Adipose tissue (tissue), 3 donors: ENCODE data around the gene HOXD1. TPM values are rescaled to one million over a fixed set of nuclear protein-coding genes. Genes with fewer than 3 reads are reported as not detected.

Source experiments
- H3K27ac ChIP-seq: one replicate; pipeline ENCODE4 v1.5.1; 2013; ENCODE audit warnings: low read depth, low read length
- WGBS, 3 donors: extraction: QIAGEN DNeasy Blood & Tissue Kit; methylation state at CpG; one replicate each; pipeline ENCODE4 v1.1.7; 2013; 5-methylcytosine and 5-hydroxymethylcytosine counted together
- polyA plus RNA-seq, 3 donors: library from polyadenylated mRNA; stranded (reverse); fragments of 200-250 nt; gene quantifications; one replicate each; pipeline ENCODE4 v1.2.3, GENCODE V29; 2013
- donor health status: healthy with polysubstance abuse.
- donor health status: Bipolar disorder and iron deficiency.
- donor health status: healthy.

The HOXD1 gene
- polyA plus RNA-seq, result under 1 TPM; 0.14 to 0.83 (median 0.45) TPM

DNA sequence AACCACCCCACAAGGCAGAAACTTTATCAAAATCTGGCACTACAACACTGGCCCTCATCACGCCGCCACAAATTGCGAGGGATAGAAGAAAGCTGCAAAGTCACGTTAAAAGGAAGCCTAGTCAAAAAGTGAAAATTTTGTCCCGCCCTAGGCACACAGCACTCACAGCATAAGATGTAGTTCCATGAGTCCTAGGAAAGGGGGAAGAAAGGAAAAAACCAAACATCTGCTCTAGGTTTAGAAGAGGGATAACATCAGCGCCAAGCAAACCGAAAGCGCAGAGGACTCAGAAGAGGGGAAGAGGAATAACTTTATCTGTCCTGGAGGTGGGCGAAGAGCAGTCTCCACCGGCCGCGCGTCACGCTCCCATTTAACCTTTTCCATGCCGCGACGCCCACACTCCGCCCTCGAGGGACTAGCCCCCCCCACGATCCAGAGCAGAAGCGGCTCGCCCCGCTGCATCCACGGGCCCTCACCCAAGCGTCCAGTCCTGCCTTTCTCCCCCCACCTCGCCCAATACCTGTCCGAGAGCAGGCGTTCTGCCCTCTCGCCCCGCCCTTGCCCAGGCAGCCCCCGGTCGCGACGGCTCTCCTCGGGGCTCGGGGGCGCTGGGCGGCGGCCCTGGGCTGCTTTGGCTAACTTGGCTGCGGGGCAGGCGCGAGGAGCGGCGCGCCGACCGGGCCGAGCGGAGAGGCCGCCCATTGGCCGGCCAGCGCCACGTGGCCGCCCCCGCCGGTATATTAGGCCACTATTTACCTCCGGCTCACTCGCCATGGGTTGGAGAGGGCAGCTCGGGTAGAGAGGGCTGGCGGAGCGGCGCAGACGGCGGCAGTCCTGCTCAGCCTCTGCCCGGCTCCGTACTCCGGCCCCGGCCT is at the start of gene HOXD1:
Gene HOXD1 (plus strand): TSS at position 770 of the 875 bp plus-strand sequence. CDS start 134 bp downstream, outside the sequence.
- WGBS, 3 donors, result 1 to 2% (median 2%) methylated on average over 65 to 68 of the region's 68 CpGs

DNA sequence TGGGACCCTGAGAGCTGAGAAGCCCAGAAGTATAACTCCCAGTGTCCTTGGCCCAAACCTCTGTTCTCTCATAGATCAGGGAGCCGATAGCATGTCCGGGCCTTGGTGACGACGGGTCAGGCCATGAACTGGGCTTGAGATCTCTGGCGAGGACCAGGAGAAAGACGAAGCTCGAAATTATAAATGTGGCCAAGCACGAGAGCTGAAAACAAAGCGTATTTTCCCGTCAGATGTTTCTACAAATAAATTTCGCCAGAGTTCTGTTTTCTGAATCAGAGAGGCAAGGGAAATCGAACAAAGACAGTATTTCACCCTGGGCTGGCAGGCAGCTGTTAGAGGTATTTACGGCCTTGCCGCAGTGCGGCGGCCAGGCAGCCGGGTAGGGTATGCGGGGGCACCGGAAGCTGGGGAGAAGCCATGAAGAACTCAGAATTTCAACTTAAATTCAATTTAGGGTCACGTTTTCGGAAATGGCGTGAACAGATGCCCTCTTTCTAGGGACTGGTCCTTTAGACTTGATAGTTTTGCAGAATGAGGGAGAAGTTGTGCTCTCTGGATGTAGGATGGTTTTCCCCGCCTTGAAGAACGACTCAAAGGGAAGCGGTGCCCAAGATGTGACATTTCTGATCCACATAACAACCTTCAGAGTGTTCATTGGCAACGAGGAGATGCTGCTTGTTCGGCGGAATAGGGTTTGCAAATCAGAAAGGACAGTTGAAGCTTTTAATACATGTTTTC is 49.4 kb upstream of the HOXD1 start:
- no peak overlapping the region for H3K27ac ChIP-seq
- 11 to 33% (median 19%) methylated on average over 28 of the region's 28 CpGs for WGBS, 3 donors

More for the DNA sequence above, at the start of gene HOXD1:
- no peak within 1 kb of the TSS for H3K27ac ChIP-seq

DNA sequence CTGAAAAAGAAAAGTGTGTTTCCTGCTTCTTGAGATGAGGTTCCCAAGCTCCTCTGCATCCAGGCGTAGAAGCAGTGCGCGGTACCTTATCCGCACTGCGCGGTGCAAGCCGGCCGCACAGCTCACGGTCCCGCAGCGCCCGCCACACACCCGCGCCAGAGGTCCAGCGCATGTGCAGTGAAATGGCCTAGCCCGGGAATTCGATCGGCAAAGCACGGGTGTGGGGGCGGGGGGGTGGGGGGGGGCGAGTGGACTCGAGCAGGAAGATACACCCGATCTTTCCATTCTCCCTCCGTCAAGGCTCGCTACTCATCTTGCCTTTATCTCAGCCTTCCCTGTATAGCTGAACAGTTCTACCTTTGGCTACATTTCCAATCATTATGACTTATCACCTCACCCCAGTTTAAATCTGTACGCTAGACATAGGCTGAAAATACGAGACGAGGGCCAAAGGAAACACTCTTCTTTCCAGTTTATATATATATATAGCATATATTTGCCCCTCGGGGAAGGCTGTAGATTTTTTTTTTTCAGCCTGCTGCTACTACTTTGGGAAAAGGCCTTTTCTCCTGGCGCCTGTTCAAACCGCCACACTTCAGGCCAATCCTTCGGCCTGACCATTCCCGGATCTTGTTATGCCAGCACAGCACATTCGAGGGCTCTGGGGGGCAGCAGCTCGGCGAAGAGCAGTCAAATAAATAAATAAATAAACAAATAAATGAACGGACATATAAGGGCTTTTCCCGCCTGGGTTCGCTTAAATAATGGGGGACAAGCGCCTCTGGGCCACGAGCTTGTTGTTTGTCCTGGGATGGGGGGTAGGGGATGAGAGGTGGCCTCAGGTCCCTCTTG is 48.6 kb upstream of the HOXD1 start:
- WGBS, 3 donors, result 17 to 24% (median 17%) methylated on average over 41 of the region's 41 CpGs
- H3K27ac ChIP-seq, result no peak overlapping the region

DNA sequence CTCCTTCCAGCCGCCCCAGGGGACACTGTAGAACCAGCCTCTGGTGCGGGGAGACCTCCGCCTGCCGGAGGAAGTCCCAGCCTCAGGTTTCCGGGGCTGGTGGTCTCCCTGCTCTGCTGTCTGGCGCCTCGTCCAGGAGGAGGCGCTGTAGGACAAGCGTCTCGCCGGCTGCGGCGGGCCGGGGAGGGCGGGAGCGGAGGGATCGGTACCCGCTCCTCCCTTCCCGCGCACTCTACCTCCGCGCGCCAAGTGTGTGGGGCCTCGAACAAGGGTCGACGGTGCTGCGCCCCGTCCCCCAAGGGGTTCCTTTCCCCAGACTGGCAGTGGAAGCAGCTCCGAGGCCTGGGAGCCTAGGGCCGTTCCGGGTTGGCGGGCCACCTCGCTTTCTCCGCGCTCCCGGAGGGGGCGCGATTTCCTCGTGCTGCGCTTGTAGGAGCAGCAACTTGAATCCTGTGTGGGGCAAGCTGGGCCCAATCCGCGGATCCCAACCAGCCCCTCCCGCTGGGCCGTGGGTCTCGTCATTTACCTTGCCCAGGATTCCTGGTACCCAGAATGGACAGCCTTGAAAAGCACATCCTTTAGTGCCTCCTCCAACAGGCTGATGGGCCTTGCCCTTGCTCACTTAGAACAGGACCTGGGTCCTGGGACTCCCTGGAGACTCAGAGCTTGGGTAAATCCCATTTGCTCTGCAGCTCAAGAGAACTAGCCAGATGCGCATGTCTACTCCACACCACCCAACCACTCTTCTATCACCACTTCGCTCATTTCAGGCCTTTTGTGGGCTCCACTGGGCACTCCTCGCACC is 47.8 kb upstream of the HOXD1 start:
- no peak overlapping the region for H3K27ac ChIP-seq
- 7 to 8% (median 7%) methylated on average over 40 to 48 of the region's 48 CpGs for WGBS, 3 donors

DNA sequence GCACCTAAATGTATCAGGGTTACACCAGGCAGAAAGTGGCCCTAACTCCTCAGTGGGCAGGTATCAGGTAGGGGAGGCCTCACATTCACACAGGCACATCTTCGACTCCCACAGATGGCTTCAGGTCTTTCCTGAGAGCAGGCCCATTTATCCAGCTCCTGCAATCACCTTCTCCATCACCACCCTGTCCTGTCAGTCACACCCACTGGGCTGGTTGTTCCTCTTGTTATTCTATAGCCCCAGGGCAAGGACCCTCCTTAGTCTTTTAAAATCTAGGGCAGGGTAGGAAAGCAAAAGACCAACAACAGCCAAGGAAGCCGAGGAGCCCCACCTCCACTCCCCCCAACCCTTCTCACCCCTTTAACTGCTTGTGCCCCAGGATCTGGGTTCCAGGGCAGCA is 46.2 kb upstream of the HOXD1 start:
- H3K27ac ChIP-seq, result no peak overlapping the region
- 81 to 89% (median 88%) methylated on average over 2 of the region's 2 CpGs for WGBS, 3 donors

DNA sequence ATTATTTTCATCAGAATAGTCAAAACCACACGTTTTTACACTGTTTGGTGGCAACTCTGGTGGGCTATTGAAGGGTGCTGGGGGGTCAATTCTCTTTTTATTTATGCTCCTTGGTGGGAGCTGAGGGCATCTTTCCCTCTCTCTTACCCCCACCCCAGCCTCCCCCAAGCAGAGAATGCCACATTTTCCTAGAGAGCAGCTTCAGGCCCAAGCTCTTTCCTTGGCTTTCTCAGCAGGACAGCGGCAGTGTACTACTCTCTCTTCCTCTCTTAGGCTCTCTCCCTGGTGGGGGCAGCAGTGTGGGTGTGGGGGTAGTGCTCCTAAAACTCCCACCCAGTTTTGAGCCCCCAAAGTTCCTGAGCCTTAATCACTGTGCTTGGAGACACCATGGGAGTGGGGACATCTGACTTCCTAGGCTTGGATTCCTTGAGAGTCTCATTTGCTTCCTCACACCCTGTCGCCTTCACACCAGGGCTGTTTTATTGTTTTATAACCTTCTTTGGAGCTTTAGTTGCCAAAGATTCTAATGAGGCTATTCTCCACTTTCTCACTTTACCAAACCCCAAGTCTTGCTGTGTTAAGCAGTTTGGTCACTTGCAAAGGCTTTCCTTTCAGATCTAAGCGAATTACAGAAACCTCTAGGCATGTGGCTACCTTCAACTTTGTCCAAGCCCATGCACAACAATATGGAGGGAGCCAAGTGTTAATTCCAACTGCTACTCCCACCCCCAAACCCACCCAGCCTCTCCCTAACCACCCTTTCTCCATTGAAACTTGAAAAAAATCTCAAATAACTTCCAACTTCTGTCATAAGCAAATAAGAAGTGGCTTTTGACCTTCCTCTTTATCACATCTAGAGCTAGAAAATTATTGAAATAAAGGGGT is 43.1 kb upstream of the HOXD1 start:
- no peak overlapping the region for H3K27ac ChIP-seq
- WGBS, 3 donors, result 34 to 70% (median 70%) methylated on average over 4 of the region's 4 CpGs

DNA sequence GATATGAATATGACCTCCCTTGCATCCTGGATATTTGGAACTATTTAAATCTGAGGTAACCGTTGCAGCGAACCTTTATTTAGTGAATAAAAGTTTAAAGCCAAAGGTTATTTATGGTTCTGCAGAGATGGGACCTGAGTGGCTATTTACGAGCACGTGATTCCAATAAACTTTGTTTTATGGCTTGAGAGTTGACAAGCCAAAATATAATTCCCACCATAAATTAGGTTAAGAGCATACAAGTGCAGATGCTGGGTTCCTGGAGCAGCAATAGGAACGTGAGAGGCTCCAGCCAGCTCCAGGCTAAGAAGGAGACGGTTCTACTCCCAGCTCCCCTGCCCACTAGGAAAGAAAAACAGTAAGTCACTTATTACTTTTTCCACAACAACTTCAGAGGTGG is 42.4 kb upstream of the HOXD1 start:
- 29 to 37% (median 36%) methylated on average over 6 of the region's 6 CpGs for WGBS, 3 donors
- no peak overlapping the region for H3K27ac ChIP-seq

DNA sequence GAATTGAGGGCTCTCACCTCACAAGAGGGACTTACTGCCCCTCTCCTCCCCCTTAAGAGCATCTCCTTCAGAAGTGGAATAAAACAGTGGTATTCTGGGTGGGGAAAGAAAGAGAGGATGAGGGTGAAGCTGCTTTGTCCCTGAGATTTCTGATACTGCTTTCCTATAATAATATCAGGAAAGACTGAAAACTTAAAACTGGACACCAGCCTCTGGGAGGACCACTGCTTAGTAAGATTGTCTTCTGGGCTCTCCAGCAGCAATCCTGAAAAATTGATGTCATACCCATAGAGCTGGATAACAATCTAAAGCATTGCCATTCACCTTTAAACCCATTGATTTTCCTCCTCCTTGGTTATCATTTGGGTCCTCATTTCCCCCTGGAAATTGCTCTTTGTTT is 41.8 kb upstream of the HOXD1 start:
- no peak overlapping the region for H3K27ac ChIP-seq

DNA sequence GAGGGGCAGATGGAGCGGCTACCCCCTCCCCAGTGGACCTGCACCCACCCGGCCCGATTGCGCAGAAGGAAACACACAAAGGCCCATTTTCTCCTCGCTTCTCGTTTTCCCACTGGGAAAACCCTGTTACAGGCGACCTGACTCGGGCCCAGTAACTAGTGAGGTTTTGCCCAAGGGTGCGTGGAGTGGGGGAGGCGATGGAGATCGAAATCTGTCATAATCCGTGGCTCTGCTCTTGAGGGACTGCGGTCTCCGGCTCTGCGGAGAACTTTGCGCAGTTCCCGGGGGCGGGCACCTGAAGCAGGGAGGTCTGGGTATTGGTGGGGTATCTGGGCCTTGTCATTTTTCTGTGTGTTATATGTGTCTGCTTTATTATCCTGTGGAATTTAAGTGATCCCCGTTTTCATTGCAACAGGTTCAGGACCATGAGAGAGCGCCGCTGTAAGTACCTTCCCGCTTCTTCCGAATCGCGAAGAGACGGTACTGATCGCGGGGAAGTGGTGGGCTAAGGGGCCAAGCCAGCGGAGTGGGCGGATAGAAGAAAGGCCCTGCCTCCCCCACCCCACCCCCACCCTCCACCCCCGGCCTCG is 41.2 kb upstream of the HOXD1 start:
- WGBS, 3 donors, result 17 to 60% (median 31%) methylated on average over 31 to 32 of the region's 32 CpGs
- H3K27ac ChIP-seq, result no peak overlapping the region

DNA sequence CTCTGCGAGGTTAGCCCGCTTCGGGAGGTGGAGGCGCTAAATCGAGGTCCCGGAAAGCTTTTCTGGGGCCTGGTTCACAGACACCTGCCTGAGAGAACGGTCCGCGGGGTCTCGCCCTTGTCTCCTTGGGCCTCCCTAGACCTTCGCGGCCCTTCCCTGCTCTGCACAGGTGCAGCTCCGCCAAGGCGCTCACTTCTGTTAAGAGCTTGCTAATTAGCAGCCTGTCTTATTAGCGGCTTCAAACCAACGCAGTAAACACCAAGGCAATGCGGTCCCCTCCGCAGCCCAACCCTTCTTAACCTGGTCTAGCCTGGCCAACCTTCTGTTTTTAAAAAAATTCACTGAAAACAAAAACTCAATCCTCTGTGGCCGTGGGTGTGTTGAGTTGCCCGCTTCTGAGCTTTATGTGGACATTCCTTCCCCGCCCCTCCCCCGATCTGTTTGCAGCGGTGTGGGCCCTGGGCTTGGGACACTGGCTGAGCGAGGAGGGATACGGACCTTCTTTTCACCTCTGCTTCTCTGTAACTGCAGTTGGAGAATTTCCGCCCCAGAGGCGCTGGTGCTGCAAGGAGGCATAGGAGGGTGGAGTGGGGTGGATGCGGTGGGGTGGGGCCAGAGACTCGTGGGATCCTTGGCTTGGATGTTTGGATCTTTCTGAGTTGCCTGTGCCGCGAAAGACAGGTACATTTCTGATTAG is 40.5 kb upstream of the HOXD1 start:
- no peak overlapping the region for H3K27ac ChIP-seq
- 16 to 47% (median 30%) methylated on average over 30 to 31 of the region's 31 CpGs for WGBS, 3 donors

DNA sequence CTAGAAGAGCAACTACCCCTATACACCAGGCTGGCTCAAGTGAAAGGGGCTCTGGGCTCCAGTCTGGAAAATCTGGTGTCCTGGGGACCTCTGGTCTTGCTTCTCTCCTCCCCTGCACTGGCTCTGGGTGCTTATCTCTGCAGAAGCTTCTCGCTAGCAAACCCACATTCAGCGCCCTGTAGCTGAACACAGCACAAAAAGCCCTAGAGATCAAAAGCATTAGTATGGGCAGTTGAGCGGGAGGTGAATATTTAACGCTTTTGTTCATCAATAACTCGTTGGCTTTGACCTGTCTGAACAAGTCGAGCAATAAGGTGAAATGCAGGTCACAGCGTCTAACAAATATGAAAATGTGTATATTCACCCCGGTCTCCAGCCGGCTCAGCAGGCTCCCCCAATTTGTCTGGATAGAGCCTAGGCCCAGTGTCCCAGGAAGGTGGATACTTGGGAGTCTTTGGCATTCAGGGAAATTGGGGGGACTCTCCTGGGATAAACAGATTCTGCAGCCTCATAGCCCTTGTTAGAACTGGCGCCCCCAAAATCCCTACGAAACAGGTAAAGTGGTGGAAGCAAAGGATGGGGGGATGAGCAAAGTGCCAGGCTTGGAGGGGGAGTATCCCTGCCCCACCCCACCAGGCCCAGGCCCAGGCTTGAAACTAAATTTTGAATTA is 39.6 kb upstream of the HOXD1 start:
- no peak overlapping the region for H3K27ac ChIP-seq
- WGBS, 3 donors, result 20 to 67% (median 47%) methylated on average over 11 of the region's 11 CpGs

DNA sequence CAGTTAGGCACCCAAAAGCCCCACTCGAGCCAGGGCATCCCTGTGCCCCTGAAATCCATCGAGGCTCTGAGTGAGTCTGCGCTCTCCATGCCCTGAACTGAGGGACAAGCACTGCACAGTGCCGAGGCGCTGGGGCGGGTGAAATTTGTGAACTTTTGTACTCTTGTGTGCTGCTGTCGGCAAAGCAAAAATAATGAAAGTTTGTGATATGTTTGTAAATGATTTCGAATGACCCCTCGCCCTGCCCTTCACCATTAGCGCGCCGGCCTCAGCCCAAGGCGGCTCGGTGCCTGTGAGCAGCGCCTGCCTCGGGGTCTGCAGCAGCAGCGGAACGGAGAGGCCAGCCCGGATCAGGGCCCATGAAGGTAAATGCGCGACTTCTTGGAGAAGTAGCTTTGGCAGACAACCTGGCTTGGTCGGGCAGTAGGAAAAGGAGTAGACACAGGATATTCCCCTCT is 39.0 kb upstream of the HOXD1 start:
- WGBS, 3 donors, result 19 to 56% (median 39%) methylated on average over 22 of the region's 22 CpGs
- no peak overlapping the region for H3K27ac ChIP-seq

DNA sequence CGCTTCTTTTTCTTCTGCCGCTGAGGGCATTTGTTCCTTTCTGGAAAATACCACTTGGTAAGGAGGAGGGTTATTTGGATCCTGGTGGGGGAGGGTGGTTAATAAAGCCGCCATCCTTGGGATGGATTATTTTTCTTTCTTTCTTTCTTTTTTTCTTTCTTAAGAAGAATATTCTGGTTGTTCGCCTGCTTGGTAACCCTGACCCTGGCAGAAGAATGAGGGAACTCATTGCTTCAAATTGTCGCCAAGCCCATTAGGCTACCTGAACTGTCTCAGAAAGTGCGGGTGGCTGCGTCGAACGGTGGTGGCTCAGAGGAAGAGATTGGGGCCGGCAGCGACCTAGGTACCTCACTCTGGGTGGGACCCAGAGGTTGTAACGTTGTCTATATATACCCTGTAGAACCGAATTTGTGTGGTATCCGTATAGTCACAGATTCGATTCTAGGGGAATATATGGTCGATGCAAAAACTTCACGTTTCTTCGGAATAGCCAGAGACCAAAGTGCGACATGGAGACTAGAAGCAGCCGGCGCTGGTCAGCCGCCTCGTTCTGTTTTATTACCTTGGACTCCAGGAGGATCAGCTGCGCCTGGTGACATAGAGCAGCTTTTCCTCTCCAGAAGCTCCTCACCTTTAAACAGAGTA is 38.4 kb upstream of the HOXD1 start:
- WGBS, 3 donors, result 20 to 54% (median 37%) methylated on average over 24 of the region's 24 CpGs

DNA sequence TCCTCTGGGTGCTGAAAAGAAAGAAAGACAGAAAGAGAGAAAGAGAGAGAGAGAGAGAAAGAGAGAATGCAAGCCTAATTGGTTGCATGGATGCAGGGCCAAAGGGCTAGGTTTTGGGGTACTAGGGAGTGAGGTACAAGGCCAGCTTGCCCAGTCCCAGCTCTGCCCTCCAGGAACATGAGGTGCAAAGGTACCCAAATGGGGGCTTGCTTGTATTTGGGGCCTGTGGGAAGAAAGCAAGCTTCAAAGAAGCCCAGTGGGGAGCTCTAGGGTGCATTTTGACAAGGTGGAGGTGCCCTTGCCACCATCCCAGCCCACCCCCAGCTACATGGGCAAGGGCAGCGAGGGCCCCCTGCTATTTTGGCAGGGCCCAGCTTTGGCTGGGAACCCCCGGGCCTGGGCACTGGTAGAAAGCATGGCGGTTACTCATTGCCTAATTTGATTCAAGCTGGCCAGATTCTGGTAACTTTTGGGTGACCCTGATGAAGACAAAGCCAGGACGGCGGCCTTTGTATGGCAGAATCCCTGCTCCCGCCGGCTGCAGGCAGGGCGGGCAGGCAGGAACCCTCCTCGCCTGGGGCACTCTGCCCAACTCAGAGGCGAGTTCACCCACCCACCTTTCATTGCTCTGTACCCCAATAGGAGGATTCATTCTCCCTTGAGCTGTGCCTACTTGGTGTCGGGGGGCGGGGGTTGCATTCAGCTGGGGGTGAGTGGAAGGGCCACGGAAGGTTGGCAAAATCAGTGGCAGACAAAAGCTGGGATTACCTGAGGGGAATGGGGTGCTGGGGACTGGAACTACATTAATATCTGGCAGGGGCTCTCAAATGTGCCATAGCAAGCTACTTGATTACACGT is 37.7 kb upstream of the HOXD1 start:
- 22 to 58% (median 48%) methylated on average over 14 of the region's 14 CpGs for WGBS, 3 donors
- no peak overlapping the region for H3K27ac ChIP-seq

More for the DNA sequence above, 38.4 kb upstream of the HOXD1 start:
- H3K27ac ChIP-seq, result no peak overlapping the region
